RWPE2 (cell line): Measurements from ENCODE around the gene TMEM205.

Experiments used
- ATAC-seq: fragments of 200-7000 bp; cut with Tn5 transposase; 3 replicates; pipeline ENCODE4 v1.9.1; 2021; ENCODE audit warnings: low read depth
- DNase-seq: peaks from one replicate; pipeline ENCODE4 v3.0.0-alpha.2; 2020; ENCODE audit warnings: low spot score
- H3K27ac ChIP-seq: fragments of 450-650 bp; 2 replicates; pipeline ENCODE4 v1.5.1; 2017; ENCODE audit warnings: mild to moderate bottlenecking; ENCODE audit not compliant: poor library complexity, severe bottlenecking
- H3K27me3 ChIP-seq: fragments of 250-450 bp; sonication (Bioruptor Pico); 2 replicates; pipeline ENCODE4 v1.5.1; 2021; ENCODE audit warnings: mild to moderate bottlenecking, moderate library complexity; ENCODE audit not compliant: insufficient read depth, poor library complexity, severe bottlenecking
- H3K36me3 ChIP-seq: fragments of 250-450 bp; sonication (Bioruptor Pico); 2 replicates; pipeline ENCODE4 v1.5.1; 2020; ENCODE audit warnings: low read depth, mild to moderate bottlenecking, moderate library complexity
- H3K4me1 ChIP-seq: fragments of 250-450 bp; sonication (Bioruptor Pico); 2 replicates; pipeline ENCODE4 v1.5.1; 2021; ENCODE audit warnings: mild to moderate bottlenecking, moderate library complexity; ENCODE audit not compliant: insufficient read depth, poor library complexity, severe bottlenecking
- H3K4me3 ChIP-seq: fragments of 250-450 bp; sonication (Bioruptor Pico); 2 replicates; pipeline ENCODE4 v1.5.1; 2021; ENCODE audit warnings: mild to moderate bottlenecking, moderate library complexity; ENCODE audit not compliant: severe bottlenecking
- H3K9me3 ChIP-seq: fragments of 250-450 bp; sonication (Bioruptor Pico); 2 replicates; pipeline ENCODE4 v1.5.1; 2021; ENCODE audit warnings: mild to moderate bottlenecking, moderate library complexity; ENCODE audit not compliant: severe bottlenecking
- TF ChIP-seq, protein P1 (sequence below): fragments of 450-650 bp; IDR thresholded peaks from one replicate; pipeline ENCODE4 v1.5.1; 2017; ENCODE audit warnings: mild to moderate bottlenecking, moderate library complexity; ENCODE audit not compliant: poor library complexity, severe bottlenecking

The TMEM205 gene

DNA sequence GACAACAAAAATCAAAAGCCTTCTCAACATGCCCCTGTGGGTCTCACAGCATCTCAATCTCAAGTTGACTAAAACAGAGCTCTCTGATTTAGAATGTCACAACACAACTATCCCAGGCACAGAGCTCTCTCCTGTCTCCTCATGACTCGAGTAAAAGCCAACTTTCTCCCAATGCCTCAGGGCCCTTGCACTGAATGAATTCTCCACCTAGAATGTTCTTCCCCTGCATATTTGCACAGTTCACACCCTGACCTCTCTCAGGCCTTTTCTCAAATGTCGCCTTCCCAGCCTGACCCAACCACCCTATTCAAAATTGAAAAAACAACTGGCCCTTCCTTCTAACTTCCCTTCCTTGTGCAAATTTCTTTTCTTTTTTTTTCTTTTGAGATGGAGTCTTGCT lies 24.7 kb upstream of the TMEM205 start:
- TF ChIP-seq, protein P1, sequence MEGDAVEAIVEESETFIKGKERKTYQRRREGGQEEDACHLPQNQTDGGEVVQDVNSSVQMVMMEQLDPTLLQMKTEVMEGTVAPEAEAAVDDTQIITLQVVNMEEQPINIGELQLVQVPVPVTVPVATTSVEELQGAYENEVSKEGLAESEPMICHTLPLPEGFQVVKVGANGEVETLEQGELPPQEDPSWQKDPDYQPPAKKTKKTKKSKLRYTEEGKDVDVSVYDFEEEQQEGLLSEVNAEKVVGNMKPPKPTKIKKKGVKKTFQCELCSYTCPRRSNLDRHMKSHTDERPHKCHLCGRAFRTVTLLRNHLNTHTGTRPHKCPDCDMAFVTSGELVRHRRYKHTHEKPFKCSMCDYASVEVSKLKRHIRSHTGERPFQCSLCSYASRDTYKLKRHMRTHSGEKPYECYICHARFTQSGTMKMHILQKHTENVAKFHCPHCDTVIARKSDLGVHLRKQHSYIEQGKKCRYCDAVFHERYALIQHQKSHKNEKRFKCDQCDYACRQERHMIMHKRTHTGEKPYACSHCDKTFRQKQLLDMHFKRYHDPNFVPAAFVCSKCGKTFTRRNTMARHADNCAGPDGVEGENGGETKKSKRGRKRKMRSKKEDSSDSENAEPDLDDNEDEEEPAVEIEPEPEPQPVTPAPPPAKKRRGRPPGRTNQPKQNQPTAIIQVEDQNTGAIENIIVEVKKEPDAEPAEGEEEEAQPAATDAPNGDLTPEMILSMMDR, result no peak
- ATAC-seq (no peak), DNase-seq (no peak)
- no peak overlapping the region for H3K4me3 ChIP-seq
- H3K27me3 ChIP-seq, result no peaks in the 10 kb centered on the region
- no peak overlapping the region for H3K27ac ChIP-seq
- H3K9me3 ChIP-seq, result no peaks in the 10 kb centered on the region
- peaks cover under 1% of the 10 kb centered on the region for H3K4me1 ChIP-seq
- no peaks in the 10 kb centered on the region; the same call in 1 of the 2 replicates for H3K36me3 ChIP-seq

- no peak overlapping the region for H3K27ac ChIP-seq
- no peak overlapping the region for H3K4me3 ChIP-seq
- TF ChIP-seq, protein P1, result no peak
- H3K9me3 ChIP-seq, result no peaks in the 10 kb centered on the region
- no peak for ATAC-seq
- no peak for DNase-seq
- H3K36me3 ChIP-seq, result no peaks in the 10 kb centered on the region; the same call in none of the 2 replicates
- no peaks in the 10 kb centered on the region for H3K4me1 ChIP-seq
- no peaks in the 10 kb centered on the region for H3K27me3 ChIP-seq
These were observed 21.5 kb upstream of the TMEM205 start for GRCh38 chr19:11367528-11367927.

DNA sequence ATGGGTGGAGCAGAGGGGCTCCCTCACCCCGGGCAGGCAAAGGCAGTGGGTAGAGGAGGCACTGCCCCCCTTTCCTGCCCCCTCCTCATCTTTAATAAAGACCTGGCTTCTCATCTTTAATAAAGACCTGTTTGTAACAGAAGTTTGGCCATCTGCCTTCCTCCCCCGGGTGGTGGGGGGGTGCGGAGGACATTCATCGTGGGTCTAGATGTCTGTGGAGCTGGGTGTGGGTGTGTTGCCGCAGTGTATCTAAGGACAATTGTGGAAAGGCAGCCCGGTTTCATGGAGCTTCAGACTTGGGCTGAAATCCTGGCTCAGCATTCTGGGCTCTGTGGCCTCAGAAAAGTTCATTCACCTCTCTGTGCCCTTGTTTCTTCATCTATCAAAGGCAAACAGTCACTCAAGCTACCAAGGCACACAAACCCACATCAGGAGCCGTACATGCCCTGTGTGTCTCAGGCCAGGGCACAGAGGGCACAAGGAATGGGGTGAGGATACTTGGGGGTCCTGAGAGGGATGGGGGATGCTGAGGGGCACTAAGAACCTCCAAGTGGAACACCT lies 19.6 kb upstream of the TMEM205 start:
- Histone ChIP-seq H3K4me1 (no peaks in the 10 kb centered on the region), H3K4me3 (no peak overlapping the region), H3K36me3 (no peaks in the 10 kb centered on the region; the same call in none of the 2 replicates), H3K27ac (no peak overlapping the region), H3K27me3 (no peaks in the 10 kb centered on the region), H3K9me3 (no peaks in the 10 kb centered on the region)
- ATAC-seq (no peak), DNase-seq (no peak)
- TF ChIP-seq, protein P1, result no peak

- Histone ChIP-seq H3K36me3 (no peaks in the 10 kb centered on the region; the same call in none of the 2 replicates), H3K4me1 (no peaks in the 10 kb centered on the region), H3K4me3 (no peak overlapping the region), H3K27ac (no peak overlapping the region), H3K27me3 (no peaks in the 10 kb centered on the region), H3K9me3 (no peaks in the 10 kb centered on the region)
- DNase-seq (no peak), ATAC-seq (no peak)
- TF ChIP-seq, protein P1, result no peak
These were observed 18.9 kb upstream of the TMEM205 start for GRCh38 chr19:11364935-11365334.

GRCh38 chr19:11364296-11364904 lies 18.3 kb upstream of the TMEM205 start:
- no peak overlapping the region for H3K27ac ChIP-seq
- H3K36me3 ChIP-seq, result no peaks in the 10 kb centered on the region; the same call in none of the 2 replicates
- no peak overlapping the region for H3K4me3 ChIP-seq
- TF ChIP-seq, protein P1, result no peak
- no peaks in the 10 kb centered on the region for H3K27me3 ChIP-seq
- DNase-seq, result no peak
- ATAC-seq, result no peak
- no peaks in the 10 kb centered on the region for H3K4me1 ChIP-seq
- H3K9me3 ChIP-seq, result no peaks in the 10 kb centered on the region
